Transverse colon (tissue), 3 donors: ENCODE measurements around the gene GRIN2C.

Experiments
- CTCF ChIP-seq, 5 experiments: fragments of 200-600 bp in 3 of 5; fragments of 450-650 bp in 2 of 5; sonication (generic) in 3 of 5; IDR thresholded peaks; 1 replicate in 2 of 5; 2 replicates in 3 of 5; pipeline ENCODE4 v1.5.1; 2016 to 2017; ENCODE audit warnings: antibody characterized with exemption in 5 of 5, inconsistent platforms in 3 of 5, mild to moderate bottlenecking in 2 of 5, moderate library complexity in 1 of 5
- POLR2A ChIP-seq: fragments of 450-650 bp; IDR thresholded peaks from one replicate; pipeline ENCODE4 v1.6.1; 2016; ENCODE audit warnings: antibody characterized with exemption, mild to moderate bottlenecking, moderate library complexity

DNA sequence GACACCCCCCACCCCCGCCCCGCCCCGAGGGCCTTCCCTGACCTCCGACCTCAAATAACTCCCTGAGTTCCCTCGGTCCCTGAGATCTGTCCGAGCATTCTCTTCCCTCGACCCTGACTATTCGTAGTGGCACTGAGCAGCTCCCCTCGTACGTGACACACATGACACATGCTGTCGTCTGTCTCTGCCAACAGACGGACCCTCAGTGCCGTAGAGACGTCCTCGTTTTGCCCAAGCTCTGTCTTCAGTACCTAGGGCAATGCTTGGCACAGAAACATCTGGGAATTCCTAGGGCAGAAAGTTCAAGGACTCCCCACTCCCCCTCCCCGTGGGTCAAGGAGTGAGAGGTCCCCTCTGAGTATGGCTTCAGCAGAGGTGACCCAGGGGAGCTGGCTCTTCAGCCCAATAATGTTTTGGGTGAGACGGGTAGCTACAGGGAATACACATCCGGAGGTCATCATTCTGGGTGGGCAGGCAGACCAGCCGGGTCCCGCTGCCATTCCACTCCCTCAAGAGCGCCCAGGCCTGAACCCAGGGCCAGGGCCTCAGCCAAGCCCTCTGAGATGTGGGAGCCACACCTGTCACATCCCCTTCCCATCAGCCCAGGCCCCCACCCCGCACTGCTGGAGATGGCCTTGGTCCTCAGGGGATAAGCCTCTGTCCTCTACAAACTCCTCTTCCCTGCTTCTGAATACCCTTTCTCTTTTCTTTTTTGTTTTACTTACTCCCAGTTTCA lies 34.4 kb upstream of the GRIN2C start:
- TF ChIP-seq CTCF (IDR thresholded peaks at IDR 0.05), result no peak
- TF ChIP-seq POLR2A, result no peak
